ENCODE measurements around the gene MARS1.

Gene MARS1

GRCh38 chr12:57459055-57459749 is 28.7 kb upstream of the MARS1 start:
- peak; percentile 96 for DNase-seq

GRCh38 chr12:57459750-57460467 is 28.0 kb upstream of the MARS1 start, which contains the start of gene GLI1:
Gene GLI1 (plus strand): TSS chr12:57459785. CDS start chr12:57463692, 3,907 bp downstream.
- DNase-seq: no peak

- DNase-seq: no peak
Measured at GRCh38 chr12:57460468-57460784, 27.4 kb upstream of the MARS1 start.

GRCh38 chr12:57460841-57461275 is 27.0 kb upstream of the MARS1 start:
- DNase-seq: no peak

GRCh38 chr12:57461276-57461916 is 26.5 kb upstream of the MARS1 start:
- peak; percentile 48 for DNase-seq

GRCh38 chr12:57461917-57462250 is 26.0 kb upstream of the MARS1 start:
- DNase-seq: peak; percentile 38

GRCh38 chr12:57462251-57462911 is 25.5 kb upstream of the MARS1 start:
- DNase-seq: peak; percentile 89

GRCh38 chr12:57462912-57463253 is 25.0 kb upstream of the MARS1 start:
- DNase-seq: no peak

- no peak for DNase-seq
Measured at GRCh38 chr12:57464569-57464968, 23.3 kb upstream of the MARS1 start.

GRCh38 chr12:57465030-57465746 is 22.7 kb upstream of the MARS1 start:
- no peak for DNase-seq

GRCh38 chr12:57465747-57466505 is 21.9 kb upstream of the MARS1 start:
- DNase-seq: no peak

- no peak for DNase-seq
Measured at GRCh38 chr12:57467212-57467874, 20.5 kb upstream of the MARS1 start.

- no peak for DNase-seq
Measured at GRCh38 chr12:57467915-57468314, 20.0 kb upstream of the MARS1 start.

GRCh38 chr12:57469296-57470164 is 18.3 kb upstream of the MARS1 start:
- no peak for DNase-seq

GRCh38 chr12:57470286-57470969 is 17.4 kb upstream of the MARS1 start:
- no peak for DNase-seq

- no peak for DNase-seq
Measured at GRCh38 chr12:57470970-57471656, 16.8 kb upstream of the MARS1 start.

GRCh38 chr12:57471661-57472060 is 16.2 kb upstream of the MARS1 start:
- no peak for DNase-seq

GRCh38 chr12:57472391-57472790 is 15.5 kb upstream of the MARS1 start:
- no peak for DNase-seq

- no peak for DNase-seq
Measured at GRCh38 chr12:57473392-57473791, 14.5 kb upstream of the MARS1 start.
